ENCODE data around the gene OLFML3.
A peak's percentile ranks its signal among the peaks of the same experiment; 100 is the strongest.
"Not testable (repeated sequence)": the region's sequence is repeated elsewhere in the genome, so short reads cannot be mapped to it uniquely, and the experiment has no call there.

OLFML3 gene

GRCh38 chr1:113978863-113979702 is at the start of gene OLFML3:
OLFML3 (plus strand) TSS chr1:113979474; CDS start chr1:113979517, 43 bp downstream.
- DNase-seq, result peak; percentile 90

- peak; percentile 74 for DNase-seq
These were observed 49.4 kb upstream of the OLFML3 start for GRCh38 chr1:113929750-113930498.

GRCh38 chr1:113930499-113931161 is 48.6 kb upstream of the OLFML3 start:
- DNase-seq, result peak; percentile 75

- DNase-seq, result peak; percentile 95
These were observed 47.8 kb upstream of the OLFML3 start for GRCh38 chr1:113931451-113931851.

GRCh38 chr1:113934006-113934405 is 45.3 kb upstream of the OLFML3 start:
- DNase-seq, result no peak

- DNase-seq, result no peak
These were observed 44.7 kb upstream of the OLFML3 start for GRCh38 chr1:113934511-113935055.

- DNase-seq, result no peak
These were observed 44.1 kb upstream of the OLFML3 start for GRCh38 chr1:113935176-113935575.

GRCh38 chr1:113935970-113936369 is 43.3 kb upstream of the OLFML3 start:
- DNase-seq, result no peak

GRCh38 chr1:113937146-113937545 is 42.1 kb upstream of the OLFML3 start:
- no peak for DNase-seq

- DNase-seq, result no peak
These were observed 41.1 kb upstream of the OLFML3 start for GRCh38 chr1:113938192-113938591.

GRCh38 chr1:113940365-113941244 is 38.7 kb upstream of the OLFML3 start:
- peak; percentile 77 for DNase-seq

- no peak for DNase-seq
These were observed 38.1 kb upstream of the OLFML3 start for GRCh38 chr1:113941245-113941559.

GRCh38 chr1:113942527-113942926 is 36.7 kb upstream of the OLFML3 start:
- DNase-seq, result no peak

- DNase-seq, result peak; percentile 80
These were observed 36.1 kb upstream of the OLFML3 start for GRCh38 chr1:113943028-113943811.

GRCh38 chr1:113945329-113945728 is 33.9 kb upstream of the OLFML3 start:
- no peak for DNase-seq

GRCh38 chr1:113946112-113946511 is 33.2 kb upstream of the OLFML3 start:
- no peak for DNase-seq

GRCh38 chr1:113946678-113947387 is 32.4 kb upstream of the OLFML3 start:
- DNase-seq, result no peak

- no peak for DNase-seq
These were observed 31.7 kb upstream of the OLFML3 start for GRCh38 chr1:113947388-113948107.

GRCh38 chr1:113948151-113948550 is 31.1 kb upstream of the OLFML3 start:
- not testable (repeated sequence) for DNase-seq

GRCh38 chr1:113949007-113949406 is 30.3 kb upstream of the OLFML3 start:
- DNase-seq, result peak; percentile 62

Measured in hematopoietic multipotent progenitor cell treated with erythropoietin and hydrocortisone succinate and interleukin-3 and kit ligand, for 4 days (in vitro differentiated cells).